PC-3 (cell line): Measurements from ENCODE around the gene ETFDH. TPM values are rescaled to one million over a fixed set of nuclear protein-coding genes. Genes with fewer than 3 reads are reported as not detected.
"Not testable (repeated sequence)": the region's sequence is repeated elsewhere in the genome, so short reads cannot be mapped to it uniquely, and the experiment has no call there.

Experiments used
- ATAC-seq: fragments of 200-7000 bp; cut with Tn5 transposase; 2 replicates; pipeline ENCODE4 v1.9.1; 2020; ENCODE audit warnings: mild to moderate bottlenecking, moderate library complexity
- BruUV-seq: library from RNA; stranded (reverse); fragments of 400-500 nt; replicated peaks from 2 replicates; lab custom pipeline; 2021; lab: Mats Ljungman, UMichigan
- CTCF ChIA-PET: fragments of 300-600 bp; sonication (Branson Sonifier 250); formaldehyde crosslinking; loops from one replicate; lab custom pipeline; 2022; ENCODE audit warnings: antibody characterized with exemption; lab: Charles Lee
- POLR2A ChIA-PET: fragments of 300-600 bp; sonication (Branson Sonifier 250); formaldehyde crosslinking; loops from one replicate; lab custom pipeline; 2022; ENCODE audit warnings: antibody characterized with exemption; ENCODE audit not compliant: unreplicated experiment; lab: Charles Lee
- DNase-seq: peaks from one replicate; pipeline ENCODE4 v3.0.0-alpha.2; 2015
- H2AFZ ChIP-seq: fragments of 300-600 bp; sonication (generic); 2 replicates; pipeline ENCODE4 v1.6.0; 2016; ENCODE audit warnings: antibody characterized with exemption, low read length
- H3F3A ChIP-seq: fragments of 300-600 bp; sonication (generic); one replicate; pipeline ENCODE4 v1.6.0; 2017; ENCODE audit warnings: antibody characterized with exemption, low read length, control low read depth, mild to moderate bottlenecking; ENCODE audit not compliant: unreplicated experiment
- H3K27ac ChIP-seq: fragments of 300-600 bp; sonication (generic); 2 replicates; pipeline ENCODE4 v1.5.1; 2016; ENCODE audit warnings: mild to moderate bottlenecking, low read length
- H3K27me3 ChIP-seq: fragments of 300-600 bp; sonication (generic); 2 replicates; pipeline ENCODE4 v1.6.1; 2016; ENCODE audit warnings: low read length, mixed read lengths
- H3K36me3 ChIP-seq: fragments of 300-600 bp; sonication (generic); 2 replicates; pipeline ENCODE4 v1.6.1; 2016; ENCODE audit warnings: low read depth, mixed run types, low read length, mixed read lengths
- H3K4me1 ChIP-seq: fragments of 300-600 bp; sonication (generic); 2 replicates; pipeline ENCODE4 v1.5.1; 2016; ENCODE audit warnings: low read length; ENCODE audit not compliant: insufficient read depth
- H3K4me2 ChIP-seq: fragments of 300-600 bp; sonication (generic); 2 replicates; pipeline ENCODE4 v1.6.0; 2016; ENCODE audit warnings: low read length
- H3K4me3 ChIP-seq: fragments of 300-600 bp; sonication (generic); 2 replicates; pipeline ENCODE4 v1.5.1; 2016; ENCODE audit warnings: mild to moderate bottlenecking, low read length, mixed read lengths
- H3K79me2 ChIP-seq: fragments of 300-600 bp; sonication (generic); 2 replicates; pipeline ENCODE4 v1.6.1; 2017; ENCODE audit warnings: low read length, mixed read lengths
- H3K9ac ChIP-seq: fragments of 300-600 bp; sonication (generic); 2 replicates; pipeline ENCODE4 v1.6.0; 2016; ENCODE audit warnings: mild to moderate bottlenecking, low read length
- H3K9me2 ChIP-seq: fragments of 300-600 bp; sonication (generic); replicated peaks from 2 replicates; pipeline ENCODE4 v1.6.1; 2016; ENCODE audit warnings: mixed run types, low read length, mixed read lengths
- H3K9me3 ChIP-seq: fragments of 300-600 bp; sonication (generic); 2 replicates; pipeline ENCODE4 v1.6.1; 2016; ENCODE audit warnings: low read length, mixed read lengths
- H4K20me1 ChIP-seq: fragments of 300-600 bp; sonication (generic); 2 replicates; pipeline ENCODE4 v1.6.1; 2016; ENCODE audit warnings: low read length, mixed read lengths
- EZH2 ChIP-seq: fragments of 300-600 bp; sonication (generic); IDR thresholded peaks from one replicate; pipeline ENCODE4 v1.6.1; 2017; ENCODE audit warnings: antibody characterized with exemption, mild to moderate bottlenecking, low read length; ENCODE audit not compliant: unreplicated experiment
- EZH2phosphoT487 ChIP-seq: fragments of 300-600 bp; sonication (generic); IDR thresholded peaks from 2 replicates; pipeline ENCODE4 v1.6.1; 2018; ENCODE audit warnings: mild to moderate bottlenecking, antibody characterized with exemption, low read length, borderline replicate concordance
- intact Hi-C: fragments of 100-400 bp; cut with micrococcal nuclease; formaldehyde crosslinking; loops from 2 replicates; pipeline ENCODE4 v1.9.0; 2023
- total RNA-seq: library from RNA; depleted of rRNA; stranded (reverse); fragments of >200 nt; gene quantifications from 2 replicates; pipeline ENCODE4 v1.2.3, GENCODE V29; 2014
- TF ChIP-seq, protein P1 (sequence below): fragments of 300-600 bp; sonication (generic); conservative IDR thresholded peaks from 2 replicates; pipeline ENCODE4 v1.5.1; 2017; ENCODE audit warnings: antibody characterized with exemption, low read depth, mild to moderate bottlenecking, low read length

Gene ETFDH
- total RNA-seq, 1 experiment from 2014 or later, result 22.4 TPM

DNA sequence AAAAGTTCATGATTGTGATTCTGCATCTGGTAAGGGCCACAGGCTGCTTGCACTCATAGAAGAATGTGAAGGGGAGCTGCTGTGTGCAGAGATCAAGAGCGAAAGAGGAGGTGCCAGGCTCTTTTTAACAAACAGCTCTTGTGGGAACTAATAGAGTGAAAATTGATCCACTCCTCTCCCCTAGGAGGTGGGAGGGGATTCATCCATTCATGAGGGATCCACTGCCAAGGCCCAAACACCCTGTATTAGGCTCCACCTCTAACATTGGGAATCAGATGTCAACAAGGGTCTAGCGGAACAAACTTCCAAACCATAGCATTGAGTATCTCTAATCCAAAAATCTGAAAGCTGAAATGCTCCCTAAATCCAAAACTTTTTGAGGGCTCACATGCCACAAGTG is 67.5 kb downstream of the ETFDH start:
- ChIA-PET CTCF (no interaction called here), POLR2A (no interaction called here)
- Histone ChIP-seq H3K36me3 (no peaks in the 10 kb centered on the region), H3K4me2 (no peak overlapping the region), H3K79me2 (no peaks in the 10 kb centered on the region), H3F3A (no peaks in the 10 kb centered on the region), H3K9ac (no peak overlapping the region), H3K27ac (no peak overlapping the region), H3K4me3 (no peak overlapping the region), H3K9me2 (no peaks in the 10 kb centered on the region), H2AFZ (no peak overlapping the region), H4K20me1 (no peaks in the 10 kb centered on the region), H3K9me3 (no peaks in the 10 kb centered on the region), H3K4me1 (no peaks in the 10 kb centered on the region), H3K27me3 (no peaks in the 10 kb centered on the region)
- DNase-seq (no peak), ATAC-seq (no peak)
- intact Hi-C loops, result loop anchor here (10.0 kb wide), 1 partner anchor 715 kb away; no protein-coding TSS in a partner anchor
- TF ChIP-seq, protein P1, sequence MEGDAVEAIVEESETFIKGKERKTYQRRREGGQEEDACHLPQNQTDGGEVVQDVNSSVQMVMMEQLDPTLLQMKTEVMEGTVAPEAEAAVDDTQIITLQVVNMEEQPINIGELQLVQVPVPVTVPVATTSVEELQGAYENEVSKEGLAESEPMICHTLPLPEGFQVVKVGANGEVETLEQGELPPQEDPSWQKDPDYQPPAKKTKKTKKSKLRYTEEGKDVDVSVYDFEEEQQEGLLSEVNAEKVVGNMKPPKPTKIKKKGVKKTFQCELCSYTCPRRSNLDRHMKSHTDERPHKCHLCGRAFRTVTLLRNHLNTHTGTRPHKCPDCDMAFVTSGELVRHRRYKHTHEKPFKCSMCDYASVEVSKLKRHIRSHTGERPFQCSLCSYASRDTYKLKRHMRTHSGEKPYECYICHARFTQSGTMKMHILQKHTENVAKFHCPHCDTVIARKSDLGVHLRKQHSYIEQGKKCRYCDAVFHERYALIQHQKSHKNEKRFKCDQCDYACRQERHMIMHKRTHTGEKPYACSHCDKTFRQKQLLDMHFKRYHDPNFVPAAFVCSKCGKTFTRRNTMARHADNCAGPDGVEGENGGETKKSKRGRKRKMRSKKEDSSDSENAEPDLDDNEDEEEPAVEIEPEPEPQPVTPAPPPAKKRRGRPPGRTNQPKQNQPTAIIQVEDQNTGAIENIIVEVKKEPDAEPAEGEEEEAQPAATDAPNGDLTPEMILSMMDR, result no peak
- BruUV-seq, result no TSS peak

DNA sequence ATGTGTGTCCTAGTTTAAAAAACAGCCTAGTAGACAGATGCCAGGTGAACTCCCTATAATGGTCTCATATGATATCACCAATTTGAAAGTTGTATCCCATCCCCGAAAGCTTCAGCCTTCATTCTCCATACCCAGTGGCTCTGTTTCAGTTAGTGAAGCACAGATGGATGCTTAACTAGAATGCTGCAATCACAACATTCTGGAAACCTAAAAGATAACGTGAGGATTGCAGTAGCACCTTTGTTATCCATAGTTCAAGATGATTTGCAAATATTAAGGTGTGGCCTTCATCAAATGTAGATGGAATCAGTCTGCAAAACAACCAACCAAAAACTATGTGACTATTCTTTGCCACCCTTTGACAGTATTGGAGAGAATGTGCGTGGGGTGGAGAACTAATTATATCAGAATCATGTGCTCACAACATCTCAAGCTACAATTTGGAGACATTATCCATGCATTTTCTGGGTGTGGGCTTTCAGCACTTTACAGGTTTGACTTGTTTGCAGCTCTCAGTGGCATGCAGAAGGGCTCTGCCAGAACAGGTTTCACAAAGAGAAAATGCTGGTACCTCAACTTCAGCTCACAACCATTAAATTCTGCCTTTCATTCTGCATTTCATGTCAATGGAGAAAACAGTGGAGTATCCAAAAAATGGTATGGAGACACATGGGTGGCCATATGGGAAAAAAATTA is 69.4 kb downstream of the ETFDH start:
- DNase-seq, result no peak
- TF ChIP-seq EZH2, result no peak
- TF ChIP-seq EZH2phosphoT487, result no peak
- TF ChIP-seq, protein P1, result no peak
- Histone ChIP-seq H3K9me2 (no peaks in the 10 kb centered on the region), H3K4me3 (no peak overlapping the region), H3K27ac (no peak overlapping the region), H3K4me2 (no peak overlapping the region), H2AFZ (no peak overlapping the region), H3K36me3 (no peaks in the 10 kb centered on the region), H3K27me3 (no peaks in the 10 kb centered on the region), H4K20me1 (no peaks in the 10 kb centered on the region), H3K9me3 (no peaks in the 10 kb centered on the region), H3F3A (no peaks in the 10 kb centered on the region), H3K4me1 (no peaks in the 10 kb centered on the region), H3K9ac (no peak overlapping the region), H3K79me2 (no peaks in the 10 kb centered on the region)
- intact Hi-C loops, result no loop called here
- POLR2A ChIA-PET, result no interaction called here
- CTCF ChIA-PET, result no interaction called here
- no peak for ATAC-seq
- BruUV-seq, result no TSS peak

DNA sequence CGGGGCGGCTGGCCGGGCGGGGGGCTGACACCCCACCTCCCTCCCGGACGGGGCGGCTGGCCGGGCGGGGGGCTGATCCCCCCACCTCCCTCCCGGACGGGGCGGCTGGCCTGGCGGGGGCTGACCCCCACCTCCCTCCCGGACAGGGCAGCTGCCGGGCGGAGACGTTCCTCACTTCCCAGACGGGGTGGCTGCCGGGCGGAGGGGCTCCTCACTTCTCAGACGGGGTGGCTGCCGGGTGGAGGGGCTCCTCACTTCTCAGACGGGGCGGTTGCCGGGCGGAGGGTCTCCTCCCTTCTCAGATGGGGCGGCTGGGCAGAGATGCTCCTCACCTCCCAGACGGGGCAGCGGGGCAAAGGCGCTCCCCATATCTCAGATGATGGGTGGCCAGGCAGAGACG is 74.4 kb downstream of the ETFDH start:
- intact Hi-C loops, H3K4me1 ChIP-seq, ATAC-seq, H3K27ac ChIP-seq, H3K9me3 ChIP-seq, DNase-seq, H3K4me3 ChIP-seq, H3K36me3 ChIP-seq, CTCF ChIA-PET, H2AFZ ChIP-seq, H3K27me3 ChIP-seq, H3K9ac ChIP-seq, POLR2A ChIA-PET, BruUV-seq, H3K79me2 ChIP-seq, H3F3A ChIP-seq, H4K20me1 ChIP-seq, H3K9me2 ChIP-seq, H3K4me2 ChIP-seq: not testable (repeated sequence)
